SK-N-SH (cell line): ENCODE results near the gene FYB2. TPM values are rescaled to one million over a fixed set of nuclear protein-coding genes. Genes with fewer than 3 reads are reported as not detected.

Experiments used
- CTCF ChIA-PET: fragments of 300-600, 350-600 bp; formaldehyde crosslinking; extraction: SDS; loops from one replicate; lab custom pipeline; 2021; lab: Yijun Ruan, JAX
- POLR2A ChIA-PET: fragments of 350-600 bp; sonication (Branson Sonifier 250); formaldehyde crosslinking; extraction: SDS; loops from one replicate; lab custom pipeline; 2020; ENCODE audit warnings: antibody characterized with exemption, inconsistent platforms; lab: Yijun Ruan, JAX
- DNase-seq: peaks from one replicate; pipeline ENCODE4 v3.0.0; 2012
- H2AFZ ChIP-seq: fragments of 200-600 bp; sonication (generic); 2 replicates; pipeline ENCODE4 v1.8.1; 2016; ENCODE audit warnings: antibody characterized with exemption, mild to moderate bottlenecking, low read depth
- H3F3A ChIP-seq: fragments of 200-600 bp; sonication (generic); replicated peaks from 2 replicates; pipeline ENCODE3; 2016; ENCODE audit warnings: antibody characterized with exemption, mild to moderate bottlenecking; ENCODE audit not compliant: insufficient read depth
- H3K27ac ChIP-seq, 2 experiments: fragments of 200-500 bp in 1 of 2; fragments of 200-600 bp in 1 of 2; sonication (Bioruptor generic) in 1 of 2; sonication (generic), shearing (Covaris generic) in 1 of 2; 2 replicates each; pipeline versions ENCODE4 v1.5.1 to v1.6.1; 2014 to 2016; ENCODE audit warnings: low read depth in 2 of 2, inconsistent platforms in 1 of 2, low read length in 1 of 2, mild to moderate bottlenecking in 1 of 2, mixed read lengths in 1 of 2
- H3K27me3 ChIP-seq: fragments of 200-600 bp; sonication (generic), shearing (Covaris generic); 2 replicates; pipeline ENCODE4 v1.6.1; 2016; ENCODE audit warnings: mixed run types; ENCODE audit not compliant: insufficient read depth
- H3K36me3 ChIP-seq, 2 experiments: fragments of 200-500 bp in 1 of 2; fragments of 200-600 bp in 1 of 2; sonication (Bioruptor generic) in 1 of 2; sonication (generic) in 1 of 2; replicated peaks in 1 of 2; 2 replicates each; pipeline versions ENCODE3 to v1.5.1; 2014 to 2016; ENCODE audit warnings: low read length in 1 of 2, mild to moderate bottlenecking in 1 of 2; ENCODE audit not compliant: insufficient read depth in 2 of 2, control insufficient read depth in 1 of 2
- H3K4me1 ChIP-seq, 2 experiments: fragments of 200-500 bp in 1 of 2; fragments of 200-600 bp in 1 of 2; sonication (Bioruptor generic) in 1 of 2; sonication (generic), shearing (Covaris generic) in 1 of 2; 2 replicates each; pipeline versions ENCODE4 v1.5.1 to v1.6.1; 2014 to 2016; ENCODE audit warnings: low read depth in 1 of 2, low read length in 1 of 2, mixed run types in 1 of 2; ENCODE audit not compliant: insufficient read depth in 2 of 2, control insufficient read depth in 1 of 2
- H3K4me2 ChIP-seq: fragments of 200-600 bp; sonication (generic), shearing (Covaris generic); 2 replicates; pipeline ENCODE4 v1.6.1; 2017; ENCODE audit warnings: mixed run types
- H3K4me3 ChIP-seq, 2 experiments: fragments of 200-500 bp in 1 of 2; fragments of 200-600 bp in 1 of 2; sonication (Bioruptor generic) in 1 of 2; sonication (generic), shearing (Covaris generic) in 1 of 2; 2 replicates each; pipeline versions ENCODE4 v1.5.1 to v1.8.1; 2014 to 2016; ENCODE audit warnings: low read depth in 2 of 2, inconsistent platforms in 1 of 2, low read length in 1 of 2, mild to moderate bottlenecking in 1 of 2, mixed read lengths in 1 of 2, moderate library complexity in 1 of 2
- H3K79me2 ChIP-seq: fragments of 200-600 bp; sonication (generic); 2 replicates; pipeline ENCODE4 v1.8.1; 2017; ENCODE audit warnings: mild to moderate bottlenecking; ENCODE audit not compliant: insufficient read depth
- H3K9ac ChIP-seq: fragments of 200-600 bp; sonication (generic); 2 replicates; pipeline ENCODE4 v1.6.1; 2017; ENCODE audit warnings: mixed run types
- H3K9me2 ChIP-seq: fragments of 200-600 bp; sonication (generic); 2 replicates; pipeline ENCODE4 v1.6.1; 2017; ENCODE audit warnings: mixed run types
- H3K9me3 ChIP-seq: fragments of 200-600 bp; sonication (generic); 2 replicates; pipeline ENCODE4 v1.6.1; 2017; ENCODE audit warnings: mixed run types, mild to moderate bottlenecking, moderate library complexity
- H4K20me1 ChIP-seq: fragments of 200-600 bp; sonication (generic); 2 replicates; pipeline ENCODE4 v1.6.1; 2017; ENCODE audit warnings: mild to moderate bottlenecking, mixed run types; ENCODE audit not compliant: insufficient read depth
- CHD2 ChIP-seq: fragments of 150-350 bp; IDR thresholded peaks from 2 replicates; pipeline ENCODE4 v1.6.1; 2018; ENCODE audit warnings: low read length; ENCODE audit not compliant: partially characterized antibody
- ELF1 ChIP-seq: IDR thresholded peaks from 2 replicates; pipeline ENCODE4 v1.4.0; 2012
- FOSL2 ChIP-seq: IDR thresholded peaks from 2 replicates; pipeline ENCODE4 v1.4.0; 2012; ENCODE audit warnings: low read depth, mild to moderate bottlenecking, moderate library complexity, borderline replicate concordance
- FOXM1 ChIP-seq: IDR thresholded peaks from 2 replicates; pipeline ENCODE4 v1.4.0; 2012; ENCODE audit warnings: low read depth, mild to moderate bottlenecking
- GABPA ChIP-seq: IDR thresholded peaks from 2 replicates; pipeline ENCODE4 v1.4.0; 2012; ENCODE audit warnings: low read depth, mild to moderate bottlenecking
- GATA2 ChIP-seq: sonication (generic); formaldehyde crosslinking; IDR thresholded peaks from 2 replicates; pipeline ENCODE4 v1.5.0; 2020; ENCODE audit warnings: mild to moderate bottlenecking, missing genetic modification reagents
- JUND ChIP-seq: IDR thresholded peaks from 2 replicates; pipeline ENCODE4 v1.4.0; 2012
- MEF2A ChIP-seq: IDR thresholded peaks from 2 replicates; pipeline ENCODE4 v1.4.0; 2012; ENCODE audit warnings: low read depth, borderline replicate concordance
- NFIC ChIP-seq: IDR thresholded peaks from 2 replicates; pipeline ENCODE4 v1.4.0; 2012; ENCODE audit warnings: borderline replicate concordance
- REST ChIP-seq: IDR thresholded peaks from 2 replicates; pipeline ENCODE4 v1.6.1; 2012; ENCODE audit warnings: mild to moderate bottlenecking, low read depth, low read length, moderate library complexity
- RFX5 ChIP-seq: IDR thresholded peaks from 2 replicates; pipeline ENCODE4 v1.6.1; 2012; ENCODE audit warnings: mild to moderate bottlenecking, improper control_type of control experiment, low read length
- RXRA ChIP-seq: IDR thresholded peaks from 2 replicates; pipeline ENCODE4 v1.4.0; 2012; ENCODE audit warnings: low read depth, mild to moderate bottlenecking, borderline replicate concordance
- TAF1 ChIP-seq: IDR thresholded peaks from 2 replicates; pipeline ENCODE4 v1.6.1; 2012; ENCODE audit warnings: low read depth, mild to moderate bottlenecking, low read length, moderate library complexity, borderline replicate concordance
- TEAD4 ChIP-seq: IDR thresholded peaks from 2 replicates; pipeline ENCODE4 v1.4.0; 2012; ENCODE audit warnings: mild to moderate bottlenecking, borderline replicate concordance; ENCODE audit not compliant: insufficient read depth
- WGBS: methylation state at CpG from one replicate; pipeline ENCODE4 v1.1.6; 2017; ENCODE audit warnings: low lambda C conversion rate; 5-methylcytosine and 5-hydroxymethylcytosine counted together
- polyA plus RNA-seq, 3 experiments: library from polyadenylated mRNA; depleted of rRNA; stranded (reverse); fragments of >200 nt; gene quantifications; 2 replicates each; pipeline ENCODE4 v1.2.3, GENCODE V29; 2012
- TF ChIP-seq, protein P1 (sequence below): IDR thresholded peaks from 2 replicates; pipeline ENCODE4 v1.4.0; 2012; ENCODE audit warnings: low read depth, borderline replicate concordance
- TF ChIP-seq, protein P2 (sequence below): IDR thresholded peaks from 2 replicates; pipeline ENCODE4; 2012

The FYB2 gene
- polyA plus RNA-seq, 1 of the 3 experiments (the other 2 are of a cell fraction), result not detected

DNA sequence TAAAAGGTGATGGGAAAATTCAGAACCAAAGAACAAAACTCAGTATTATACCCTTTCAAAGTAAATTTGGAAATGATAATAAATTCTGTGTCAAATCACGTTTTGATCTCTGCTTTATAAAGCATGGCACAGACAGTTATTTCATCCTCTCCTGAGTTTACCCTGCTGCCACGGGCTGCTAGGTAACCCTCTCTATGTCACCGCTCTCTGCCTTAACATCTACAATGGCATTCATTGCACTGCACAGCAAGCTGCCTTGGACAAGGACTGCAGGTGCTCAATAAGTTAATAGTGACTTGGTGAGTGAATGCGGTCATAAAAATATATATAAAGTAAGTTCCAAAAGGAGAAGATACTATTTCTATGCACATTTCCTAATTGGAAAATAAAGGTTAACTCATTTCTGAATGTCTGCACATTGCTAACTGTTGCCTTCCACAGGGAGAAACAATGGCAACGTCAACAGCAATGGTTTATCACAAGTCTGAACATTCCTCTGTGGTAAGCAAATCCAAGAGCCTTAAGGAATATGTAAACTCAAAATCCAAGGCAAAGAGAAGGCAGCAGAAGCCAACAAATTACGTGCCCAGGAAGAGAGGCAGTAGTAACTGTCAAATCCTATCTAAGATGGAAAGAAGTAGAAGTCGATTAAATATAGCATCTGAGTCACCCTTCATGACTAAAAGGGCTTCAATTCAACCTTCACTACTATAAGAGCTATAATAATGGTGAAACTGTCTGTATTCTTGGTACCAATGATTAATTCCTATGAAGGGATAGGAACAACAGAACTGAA, 19.4 kb downstream of the FYB2 start (continued):
- TF ChIP-seq REST, result no peak
- TF ChIP-seq, protein P1, sequence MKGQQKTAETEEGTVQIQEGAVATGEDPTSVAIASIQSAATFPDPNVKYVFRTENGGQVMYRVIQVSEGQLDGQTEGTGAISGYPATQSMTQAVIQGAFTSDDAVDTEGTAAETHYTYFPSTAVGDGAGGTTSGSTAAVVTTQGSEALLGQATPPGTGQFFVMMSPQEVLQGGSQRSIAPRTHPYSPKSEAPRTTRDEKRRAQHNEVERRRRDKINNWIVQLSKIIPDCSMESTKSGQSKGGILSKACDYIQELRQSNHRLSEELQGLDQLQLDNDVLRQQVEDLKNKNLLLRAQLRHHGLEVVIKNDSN, result no peak
- TF ChIP-seq MEF2A, result peak; percentile 88; the same call in 1 of the 2 replicates
- peak; percentile 75 for TF ChIP-seq JUND
- TF ChIP-seq TEAD4, result 0 out of 2 replicates have a peak, but pooled peaks have one; percentile 25
- TF ChIP-seq GABPA, result no peak
- no peak for TF ChIP-seq GATA2 (CRISPR knock-in tag)
- no peak for TF ChIP-seq TAF1
- TF ChIP-seq, protein P2, sequence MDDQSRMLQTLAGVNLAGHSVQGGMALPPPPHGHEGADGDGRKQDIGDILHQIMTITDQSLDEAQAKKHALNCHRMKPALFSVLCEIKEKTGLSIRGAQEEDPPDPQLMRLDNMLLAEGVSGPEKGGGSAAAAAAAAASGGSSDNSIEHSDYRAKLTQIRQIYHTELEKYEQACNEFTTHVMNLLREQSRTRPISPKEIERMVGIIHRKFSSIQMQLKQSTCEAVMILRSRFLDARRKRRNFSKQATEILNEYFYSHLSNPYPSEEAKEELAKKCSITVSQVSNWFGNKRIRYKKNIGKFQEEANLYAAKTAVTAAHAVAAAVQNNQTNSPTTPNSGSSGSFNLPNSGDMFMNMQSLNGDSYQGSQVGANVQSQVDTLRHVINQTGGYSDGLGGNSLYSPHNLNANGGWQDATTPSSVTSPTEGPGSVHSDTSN, result peak; percentile 93
- TF ChIP-seq ELF1, result no peak

DNA sequence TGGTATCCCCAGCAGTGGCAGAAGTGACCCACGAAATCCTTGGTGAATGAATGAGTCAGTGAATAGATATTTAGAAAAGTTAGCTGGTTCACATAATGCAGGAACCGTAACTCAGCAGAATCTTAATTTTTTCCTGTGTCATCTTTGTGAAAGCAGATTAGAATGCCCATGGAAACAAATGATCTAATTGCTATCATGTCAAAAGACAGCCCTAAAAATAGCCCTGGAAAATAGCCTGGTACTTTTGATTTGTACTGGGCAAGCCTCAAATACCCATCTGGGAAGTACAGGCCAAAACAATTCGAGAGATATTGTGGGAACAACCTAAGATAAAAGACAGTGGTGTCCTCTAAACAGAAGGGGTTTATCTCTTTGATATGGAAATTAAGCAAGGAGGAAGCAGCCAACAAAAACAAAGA, 21.1 kb downstream of the FYB2 start:
- Histone ChIP-seq H3K27me3 (no peaks in the 10 kb centered on the region), H3K79me2 (no peaks in the 10 kb centered on the region), H4K20me1 (no peaks in the 10 kb centered on the region), H3K4me2 (0 out of 2 replicates have a peak overlapping the region, but pooled peaks have one; percentile 26), H3F3A (peaks cover 6% of the 10 kb centered on the region), H3K4me3 (no peak overlapping the region), H3K27ac (peak overlapping the region in 1 of 2 experiments; percentile 63; a peak in 3 of 4 replicates), H3K9me3 (no peaks in the 10 kb centered on the region), H3K4me1 (peaks cover 0 to 7% of the 10 kb centered on the region in 2 experiments; a peak in 2 of 4 replicates), H3K36me3 (no peaks in the 10 kb centered on the region), H3K9me2 (no peaks in the 10 kb centered on the region), H3K9ac (peak overlapping the region; percentile 15; the same call in 1 of the 2 replicates), H2AFZ (no peak overlapping the region)
- CTCF ChIA-PET, result interaction anchor here (0.8 kb wide), 1 partner anchor 1520 kb away, joined by 3 read pairs; no protein-coding TSS in a partner anchor
- 15% methylated on average over 3 of the region's 3 CpGs for WGBS
- 0 out of 2 replicates have a peak, but pooled peaks have one; percentile 36 for TF ChIP-seq MEF2A
- peak; percentile 86 for TF ChIP-seq RFX5
- no peak for TF ChIP-seq FOXM1
- no peak for TF ChIP-seq NFIC
- no peak for TF ChIP-seq CHD2
- TF ChIP-seq RXRA, result no peak
- TF ChIP-seq FOSL2, result peak; percentile 19; the same call in 1 of the 2 replicates
- POLR2A ChIA-PET, result no interaction called here
- no peak for DNase-seq
